ENCODE measurements around the gene FNTB. TPM values are rescaled to one million over a fixed set of nuclear protein-coding genes. Genes with fewer than 3 reads are reported as not detected.

FNTB gene
- total and polyA plus RNA-seq, 9 of the 15 experiments (the other 6 are each of a cell fraction or from before 2014, with no cell fraction given) = 6.9 to 23.2 (median 12.2) TPM

GRCh38 chr14:64958201-64958600 is 28.5 kb upstream of the FNTB start (continued):
- no peak for TF ChIP-seq TSHZ1 (CRISPR knock-in tag; IDR thresholded peaks at IDR 0.05)
- TF ChIP-seq SMAD3 (CRISPR knock-in tag; conservative IDR thresholded peaks at IDR 0.05) = no peak
- TF ChIP-seq PHF20 (IDR thresholded peaks at IDR 0.05; ENCODE audit: partially characterized antibody) = no peak
- no peak for TF ChIP-seq ZNF449 (CRISPR knock-in tag; IDR thresholded peaks at IDR 0.05)
- no peak for TF ChIP-seq GTF2A2 (tag; IDR thresholded peaks at IDR 0.05)
- TF ChIP-seq RFX5 (IDR thresholded peaks at IDR 0.05; ENCODE audit: low read depth, low read length) = no peak

DNA sequence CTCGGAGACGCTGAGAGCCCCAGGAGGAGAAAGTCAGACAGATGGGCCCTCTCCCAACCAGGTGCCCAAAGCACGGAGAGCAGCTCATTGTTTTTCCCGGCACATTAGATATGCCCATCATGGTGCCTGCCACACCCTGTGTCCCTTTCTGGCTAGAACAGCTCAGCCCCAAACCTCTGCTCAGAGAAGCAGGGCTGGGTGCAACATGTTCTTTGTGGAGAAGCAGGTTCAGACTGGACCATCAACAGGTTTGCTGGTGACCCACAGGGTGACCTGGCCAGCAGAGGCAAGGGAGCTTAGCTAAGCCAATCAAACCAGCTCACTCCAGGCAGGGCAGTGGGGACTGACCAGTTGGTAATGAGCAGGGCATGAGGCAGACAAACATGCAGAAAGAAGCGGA is 28.0 kb upstream of the FNTB start:
- ChIA-PET POLR2A (interaction anchor here (0.6 to 2.2 kb wide), 3 partner anchors 14 to 117 kb away, joined by 3 to 5 read pairs (median 3); no protein-coding TSS in a partner anchor), CTCF (ENCODE audit: low intra/inter-chr PET ratio) (no interaction called here)
- in situ Hi-C loops (cut with MboI) = no loop called here
- TF ChIP-seq TRIM28 (IDR thresholded peaks at IDR 0.05) (no peak), RCOR1 (IDR thresholded peaks at IDR 0.05; ENCODE audit: borderline replicate concordance in 1 of 2, low read depth in 2 of 2, low read length in 2 of 2) (no peak)
- TF ChIP-seq, protein P1, sequence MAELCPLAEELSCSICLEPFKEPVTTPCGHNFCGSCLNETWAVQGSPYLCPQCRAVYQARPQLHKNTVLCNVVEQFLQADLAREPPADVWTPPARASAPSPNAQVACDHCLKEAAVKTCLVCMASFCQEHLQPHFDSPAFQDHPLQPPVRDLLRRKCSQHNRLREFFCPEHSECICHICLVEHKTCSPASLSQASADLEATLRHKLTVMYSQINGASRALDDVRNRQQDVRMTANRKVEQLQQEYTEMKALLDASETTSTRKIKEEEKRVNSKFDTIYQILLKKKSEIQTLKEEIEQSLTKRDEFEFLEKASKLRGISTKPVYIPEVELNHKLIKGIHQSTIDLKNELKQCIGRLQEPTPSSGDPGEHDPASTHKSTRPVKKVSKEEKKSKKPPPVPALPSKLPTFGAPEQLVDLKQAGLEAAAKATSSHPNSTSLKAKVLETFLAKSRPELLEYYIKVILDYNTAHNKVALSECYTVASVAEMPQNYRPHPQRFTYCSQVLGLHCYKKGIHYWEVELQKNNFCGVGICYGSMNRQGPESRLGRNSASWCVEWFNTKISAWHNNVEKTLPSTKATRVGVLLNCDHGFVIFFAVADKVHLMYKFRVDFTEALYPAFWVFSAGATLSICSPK (IDR thresholded peaks at IDR 0.05; ENCODE audit: borderline replicate concordance) = no peak

More for the DNA sequence above, 28.0 kb upstream of the FNTB start:
- Histone ChIP-seq H2AFZ (ENCODE audit: low read depth, low read length) (no peak overlapping the region), H3K4me1 (replicated peaks in 1 of 2; ENCODE audit: control insufficient read depth in 2 of 2, insufficient read depth in 2 of 2, low read length in 2 of 2) (no peaks in the 10 kb centered on the region; a peak in 1 of 5 replicates), H4K20me1 (replicated peaks; ENCODE audit: control insufficient read depth, insufficient read depth, low read length) (peaks cover 6% of the 10 kb centered on the region), H3K4me3 (no peak overlapping the region), H3K9me3 (replicated peaks; ENCODE audit: control insufficient read depth, insufficient read depth, low read depth, low read length) (no peaks in the 10 kb centered on the region), H3K4me2 (ENCODE audit: insufficient read depth, low read length) (no peak overlapping the region), H3K27me3 (ENCODE audit: control insufficient read depth in 2 of 2, insufficient read depth in 2 of 2, low read length in 2 of 2) (peaks cover 0 to 5% of the 10 kb centered on the region in 2 experiments; a peak in 1 of 5 replicates), H3K9ac (ENCODE audit: insufficient read depth in 1 of 2, low read depth in 2 of 2, low read length in 2 of 2) (no peak overlapping the region), H3K9me1 (ENCODE audit: control insufficient read depth, insufficient read depth, low read length) (peaks cover 5% of the 10 kb centered on the region), H3K36me3 (ENCODE audit: control insufficient read depth, insufficient read depth, low read length) (no peaks in the 10 kb centered on the region), H3K27ac (ENCODE audit: extremely low read depth, low read depth, low read length) (no peak overlapping the region), H3K79me2 (ENCODE audit: control insufficient read depth, insufficient read depth, low read length) (no peaks in the 10 kb centered on the region)
- FAIRE-seq (no peak), DNase-seq (ENCODE audit: extremely low read depth in 1 of 4, low spot score in 3 of 4) (no peak), ATAC-seq (no peak)
- intact Hi-C loops (cut with micrococcal nuclease) = no loop called here
- no TSS peak for BruUV-seq (replicated peaks)
- 8% methylated on average over 5 of the region's 5 CpGs for WGBS (ENCODE audit: insufficient coverage, low coverage, missing lambda C conversion rate)

Data from K562 (cell line).